Measurements from ENCODE around the gene DPP7. TPM values are rescaled to one million over a fixed set of nuclear protein-coding genes. Genes with fewer than 3 reads are reported as not detected.

The DPP7 gene
- total RNA-seq, 2 donors from 2014 or later = 172 to 236 TPM

DNA sequence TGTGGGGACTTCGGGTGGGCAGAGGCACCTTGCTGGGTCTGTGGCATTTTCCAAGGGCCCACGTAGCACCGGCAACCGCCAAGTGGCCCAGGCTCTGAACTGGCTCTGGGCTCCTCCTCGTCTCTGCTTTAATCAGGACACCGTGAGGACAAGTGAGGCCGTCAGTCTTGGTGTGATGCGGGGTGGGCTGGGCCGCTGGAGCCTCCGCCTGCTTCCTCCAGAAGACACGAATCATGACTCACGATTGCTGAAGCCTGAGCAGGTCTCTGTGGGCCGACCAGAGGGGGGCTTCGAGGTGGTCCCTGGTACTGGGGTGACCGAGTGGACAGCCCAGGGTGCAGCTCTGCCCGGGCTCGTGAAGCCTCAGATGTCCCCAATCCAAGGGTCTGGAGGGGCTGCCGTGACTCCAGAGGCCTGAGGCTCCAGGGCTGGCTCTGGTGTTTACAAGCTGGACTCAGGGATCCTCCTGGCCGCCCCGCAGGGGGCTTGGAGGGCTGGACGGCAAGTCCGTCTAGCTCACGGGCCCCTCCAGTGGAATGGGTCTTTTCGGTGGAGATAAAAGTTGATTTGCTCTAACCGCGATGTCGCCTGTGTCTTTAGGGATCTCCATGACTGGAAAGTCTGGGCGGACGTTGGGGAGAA, 5.8 kb downstream of the DPP7 start:
- Mint-ChIP-seq H3K27ac (no peak overlapping the region), H3K36me3 (no peaks in the 10 kb centered on the region), H3K9me3 (no peaks in the 10 kb centered on the region)
- ATAC-seq = no peak
- DNase-seq (ENCODE audit: low spot score in 2 of 2) = no peak

GRCh38 chr9:137107982-137108381, 6.6 kb downstream of the DPP7 start:
- H3K36me3 Mint-ChIP-seq = no peaks in the 10 kb centered on the region
- no peak overlapping the region for H3K27ac Mint-ChIP-seq
- ATAC-seq = no peak
- DNase-seq (ENCODE audit: low spot score in 2 of 2) = no peak
- H3K9me3 Mint-ChIP-seq = no peaks in the 10 kb centered on the region

DNA sequence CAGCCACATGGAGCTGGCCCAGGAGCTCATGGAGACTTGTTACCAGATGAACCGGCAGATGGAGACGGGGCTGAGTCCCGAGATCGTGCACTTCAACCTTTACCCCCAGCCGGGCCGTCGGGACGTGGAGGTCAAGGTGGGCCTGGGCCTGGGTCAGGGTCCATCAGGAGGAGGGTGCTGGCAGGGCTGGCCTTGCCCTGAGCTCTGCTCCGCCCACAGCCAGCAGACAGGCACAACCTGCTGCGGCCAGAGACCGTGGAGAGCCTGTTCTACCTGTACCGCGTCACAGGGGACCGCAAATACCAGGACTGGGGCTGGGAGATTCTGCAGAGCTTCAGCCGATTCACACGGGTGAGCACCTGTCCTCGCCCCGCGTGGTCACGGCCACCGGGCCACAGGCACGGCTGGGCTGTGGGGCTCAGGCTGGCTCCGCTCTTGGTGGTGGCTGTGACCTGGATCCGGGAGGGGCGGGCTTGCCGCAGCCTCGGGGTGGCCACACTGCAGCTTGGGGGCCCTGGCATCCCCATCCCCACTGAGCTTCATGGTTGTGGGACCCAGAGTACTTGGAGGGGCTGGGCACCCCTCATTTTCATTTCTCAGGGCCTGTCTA, 7.1 kb downstream of the DPP7 start:
- Mint-ChIP-seq H3K36me3 (no peaks in the 10 kb centered on the region), H3K9me3 (no peaks in the 10 kb centered on the region), H3K27ac (no peak overlapping the region)
- ATAC-seq = peak in 1 of 2 donors; percentile 11
- no peak for DNase-seq (ENCODE audit: low spot score in 2 of 2)

- no peaks in the 10 kb centered on the region for H3K36me3 Mint-ChIP-seq
- ATAC-seq (no peak), DNase-seq (ENCODE audit: low spot score in 2 of 2) (no peak)
- H3K27ac Mint-ChIP-seq = no peak overlapping the region
- no peaks in the 10 kb centered on the region for H3K9me3 Mint-ChIP-seq
These were observed 7.8 kb downstream of the DPP7 start for GRCh38 chr9:137106662-137107250.

DNA sequence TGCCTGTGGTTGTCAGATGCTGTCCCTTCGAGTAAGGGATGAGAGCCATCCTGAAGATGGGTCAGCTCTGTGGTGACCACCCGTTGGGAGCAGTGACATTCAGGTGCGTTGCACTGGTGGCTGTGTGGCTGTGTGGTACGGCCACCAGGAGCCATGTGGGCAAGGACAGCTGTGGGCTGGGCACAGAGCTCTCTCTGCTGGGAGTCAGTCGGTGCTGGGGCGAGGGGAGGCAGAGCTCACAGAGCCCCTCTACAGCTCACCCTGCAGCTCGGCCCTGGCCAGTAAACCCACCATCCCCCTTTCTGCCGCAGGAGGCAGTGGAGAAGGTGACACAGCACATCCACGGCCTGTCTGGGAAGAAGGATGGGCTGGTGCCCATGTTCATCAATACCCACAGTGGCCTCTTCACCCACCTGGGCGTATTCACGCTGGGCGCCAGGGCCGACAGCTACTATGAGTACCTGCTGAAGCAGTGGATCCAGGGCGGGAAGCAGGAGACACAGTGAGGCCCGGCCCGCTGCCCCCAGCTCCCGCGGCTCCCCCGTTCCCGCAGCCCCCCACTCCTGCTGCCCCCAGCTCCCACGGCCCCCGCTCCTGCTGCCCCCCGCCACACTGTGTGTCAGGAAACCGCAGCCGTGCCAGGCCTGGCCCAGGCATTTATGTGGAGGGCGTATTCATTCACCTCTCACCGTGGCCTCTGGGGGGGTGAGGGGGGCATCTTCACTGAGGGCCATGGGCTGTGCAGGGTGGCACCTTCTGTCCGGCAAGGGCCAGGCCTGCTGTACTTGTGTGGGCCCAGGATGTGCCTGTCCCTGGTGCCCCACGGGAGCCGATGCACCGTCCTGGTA, 8.5 kb downstream of the DPP7 start:
- Mint-ChIP-seq H3K9me3 (no peaks in the 10 kb centered on the region), H3K36me3 (no peaks in the 10 kb centered on the region), H3K27ac (no peak overlapping the region)
- no peak for DNase-seq (ENCODE audit: low spot score in 2 of 2)
- no peak for ATAC-seq

DNA sequence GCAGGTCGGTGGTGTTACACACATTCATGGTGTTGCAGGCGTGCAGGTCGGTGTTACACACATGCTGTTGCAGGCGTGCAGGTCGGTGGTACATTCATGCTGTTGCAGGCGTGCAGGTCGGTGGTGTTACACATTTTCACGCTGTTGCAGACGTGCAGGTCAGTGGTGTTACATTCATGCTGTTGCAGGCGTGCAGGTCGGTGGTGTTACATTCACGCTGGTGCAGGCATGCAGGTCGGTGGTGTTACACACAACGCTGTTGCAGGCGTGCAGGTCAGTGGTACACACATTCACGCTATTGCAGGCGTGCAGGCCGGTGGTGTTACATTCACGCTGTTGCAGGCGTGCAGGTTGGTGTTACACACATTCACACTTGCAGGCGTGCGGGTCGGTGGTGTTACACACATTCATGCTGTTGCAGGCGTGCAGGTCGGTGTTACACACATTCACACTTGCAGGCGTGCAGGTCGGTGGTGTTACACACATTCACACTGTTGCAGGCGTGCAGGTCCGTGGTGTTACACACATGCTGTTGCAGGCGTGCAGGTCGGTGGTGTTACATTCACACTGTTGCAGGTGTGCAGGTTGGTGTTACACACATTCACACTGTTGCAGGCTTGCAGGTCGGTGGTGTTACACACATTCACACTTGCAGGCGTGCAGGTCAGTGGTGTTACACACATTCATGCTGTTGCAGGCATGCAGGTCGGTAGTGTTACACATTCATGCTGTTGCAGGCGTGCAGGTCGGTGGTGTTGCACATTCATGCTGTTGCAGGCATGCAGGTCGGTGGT, 11.1 kb downstream of the DPP7 start:
- no peak overlapping the region for H3K27ac Mint-ChIP-seq
- H3K9me3 Mint-ChIP-seq = no peaks in the 10 kb centered on the region
- peaks cover 0 to 6% of the 10 kb centered on the region in 2 donors for H3K36me3 Mint-ChIP-seq
- no peak for ATAC-seq
- no peak for DNase-seq (ENCODE audit: low spot score in 2 of 2)

DNA sequence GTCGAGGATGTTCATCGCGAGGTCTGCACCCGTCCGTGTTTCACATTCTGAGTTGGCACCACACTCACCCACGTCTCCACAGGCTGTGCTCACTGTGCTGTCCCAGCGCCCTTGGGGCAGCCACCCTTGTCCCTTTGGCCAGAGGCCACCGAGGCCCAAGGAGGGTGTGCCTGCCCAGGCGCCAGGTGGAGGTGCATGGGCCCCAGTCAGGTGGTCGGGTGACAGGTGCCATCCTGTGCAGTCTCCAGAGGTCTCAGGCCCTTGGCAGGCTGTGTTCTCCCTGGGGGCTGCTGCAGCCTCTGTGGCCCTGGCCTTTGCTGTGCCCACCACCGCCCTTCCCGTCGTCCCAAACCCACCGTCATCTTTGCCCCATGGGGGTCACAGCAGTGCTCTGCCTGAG, 15.3 kb downstream of the DPP7 start:
- no peak for ATAC-seq
- Mint-ChIP-seq H3K9me3 (no peaks in the 10 kb centered on the region), H3K36me3 (peaks cover 11 to 16% of the 10 kb centered on the region in 2 donors), H3K27ac (no peak overlapping the region)
- DNase-seq (ENCODE audit: low spot score in 2 of 2) = no peak

DNA sequence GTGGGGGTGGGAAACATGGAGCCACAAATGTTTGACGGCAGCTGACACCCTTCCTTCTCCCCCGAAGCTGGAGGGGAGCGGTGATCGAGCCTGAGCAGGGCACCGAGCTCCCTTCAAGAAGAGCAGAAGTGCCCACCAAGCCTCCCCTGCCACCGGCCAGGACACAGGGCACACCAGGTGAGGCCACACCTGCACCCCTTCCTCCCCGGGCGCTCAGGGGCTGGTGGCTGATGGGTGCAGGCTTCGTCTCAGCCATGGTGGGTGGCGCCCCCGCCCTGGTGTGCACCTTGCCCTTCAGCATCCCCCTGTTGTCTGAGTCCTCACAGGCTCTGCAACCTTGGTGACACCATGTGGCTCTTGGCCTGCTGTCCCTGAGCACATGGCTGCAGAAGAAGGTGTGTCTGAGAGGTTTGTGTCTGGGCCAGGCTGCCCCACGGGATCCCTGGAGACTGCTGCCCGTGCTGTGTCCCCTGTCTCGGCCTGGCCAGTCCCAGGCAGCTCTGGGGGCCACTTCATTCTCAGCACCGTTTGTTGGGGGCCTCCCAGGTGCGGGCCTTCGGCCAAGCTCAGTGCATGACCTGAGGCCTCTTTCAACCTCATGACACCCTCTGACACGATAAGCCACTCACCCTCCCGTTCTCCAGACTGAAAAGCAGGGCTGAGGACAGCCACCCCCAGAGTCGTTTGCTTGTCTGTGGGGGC, 16.6 kb downstream of the DPP7 start:
- H3K9me3 Mint-ChIP-seq = no peaks in the 10 kb centered on the region
- ATAC-seq = no peak

GRCh38 chr9:137096785-137097546, 17.6 kb downstream of the DPP7 start:
- Mint-ChIP-seq H3K36me3 (peaks cover 11 to 16% of the 10 kb centered on the region in 2 donors), H3K27ac (peak overlapping the region; percentile 36 to 89), H3K9me3 (no peaks in the 10 kb centered on the region)
- DNase-seq (ENCODE audit: low spot score in 2 of 2) (no peak), ATAC-seq (no peak)

More for the DNA sequence above, 16.6 kb downstream of the DPP7 start:
- no peak for DNase-seq (ENCODE audit: low spot score in 2 of 2)
- no peak overlapping the region for H3K27ac Mint-ChIP-seq
- H3K36me3 Mint-ChIP-seq = peaks cover 11 to 16% of the 10 kb centered on the region in 2 donors

- peak; percentile 97 to 98 for ATAC-seq
- Mint-ChIP-seq H3K27ac (peak overlapping the region; percentile 89 to 96), H3K36me3 (peaks cover 11 to 16% of the 10 kb centered on the region in 2 donors), H3K9me3 (no peaks in the 10 kb centered on the region)
- DNase-seq (ENCODE audit: low spot score in 2 of 2) = peak; percentile 86 to 90
These were observed 18.6 kb downstream of the DPP7 start for GRCh38 chr9:137095664-137096517.

DNA sequence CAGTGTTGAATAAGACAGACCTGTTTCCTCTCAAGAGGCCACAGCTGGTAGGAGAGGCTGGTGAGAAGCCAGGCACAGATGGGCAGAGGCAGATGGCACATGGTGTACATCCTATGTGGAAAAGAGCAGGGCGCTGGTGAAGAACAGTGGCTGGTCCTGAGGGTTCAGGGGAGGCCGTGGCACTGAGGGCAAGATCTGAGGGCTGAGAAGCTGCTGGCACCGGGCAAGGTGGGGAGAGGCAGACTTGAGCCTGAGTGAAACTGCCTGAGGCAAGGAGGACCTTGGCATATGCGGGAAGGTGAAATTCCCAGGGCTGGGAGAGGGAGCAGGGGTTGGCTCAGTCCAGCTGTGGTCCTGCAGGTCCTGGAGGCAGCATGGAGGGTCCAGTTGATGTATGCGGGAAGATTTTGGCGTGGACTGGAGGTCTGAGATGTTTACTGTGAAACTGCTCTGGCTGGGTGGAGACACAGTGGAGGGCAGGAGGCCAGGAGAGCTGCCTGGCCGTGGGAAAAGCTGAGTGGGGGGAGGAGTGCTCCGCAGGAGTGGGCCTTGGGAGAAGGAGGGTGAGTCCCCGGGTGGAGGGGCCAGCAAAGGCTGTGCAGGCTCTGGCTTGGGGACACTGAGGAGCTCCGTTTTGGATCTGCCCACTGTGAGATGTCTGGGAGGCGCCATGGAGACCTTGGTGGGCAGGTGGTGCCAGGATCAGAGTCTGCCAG, 25.1 kb downstream of the DPP7 start:
- no peaks in the 10 kb centered on the region for H3K9me3 Mint-ChIP-seq
- peaks cover 0 to 5% of the 10 kb centered on the region in 2 donors for H3K36me3 Mint-ChIP-seq
- H3K27ac Mint-ChIP-seq = peak overlapping the region; percentile 48 to 89
- DNase-seq (ENCODE audit: low spot score in 2 of 2) (no peak), ATAC-seq (no peak)

DNA sequence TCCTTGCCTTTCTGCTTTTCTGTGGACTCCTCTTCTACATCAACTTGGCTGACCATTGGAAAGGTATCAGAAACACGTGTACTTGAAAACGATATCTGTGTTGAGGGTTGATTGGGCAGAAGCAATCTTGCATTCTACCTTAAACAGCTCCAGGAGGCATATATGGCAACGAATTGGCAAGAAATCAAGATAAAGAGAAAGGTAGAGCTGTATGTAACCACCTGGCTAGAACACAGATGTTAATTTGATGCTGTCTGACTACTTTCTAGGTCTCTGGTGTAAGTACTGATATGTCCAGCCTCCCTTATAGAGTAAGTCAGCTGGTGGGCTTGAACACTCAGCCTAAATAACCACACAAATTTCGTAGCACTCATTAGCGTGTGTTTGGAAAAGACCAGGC, 26.4 kb downstream of the DPP7 start:
- ATAC-seq (no peak), DNase-seq (ENCODE audit: low spot score in 2 of 2) (no peak)
- peaks cover 0 to 5% of the 10 kb centered on the region in 2 donors for H3K36me3 Mint-ChIP-seq
- H3K27ac Mint-ChIP-seq = peak overlapping the region; percentile 89 to 94
- H3K9me3 Mint-ChIP-seq = no peaks in the 10 kb centered on the region

DNA sequence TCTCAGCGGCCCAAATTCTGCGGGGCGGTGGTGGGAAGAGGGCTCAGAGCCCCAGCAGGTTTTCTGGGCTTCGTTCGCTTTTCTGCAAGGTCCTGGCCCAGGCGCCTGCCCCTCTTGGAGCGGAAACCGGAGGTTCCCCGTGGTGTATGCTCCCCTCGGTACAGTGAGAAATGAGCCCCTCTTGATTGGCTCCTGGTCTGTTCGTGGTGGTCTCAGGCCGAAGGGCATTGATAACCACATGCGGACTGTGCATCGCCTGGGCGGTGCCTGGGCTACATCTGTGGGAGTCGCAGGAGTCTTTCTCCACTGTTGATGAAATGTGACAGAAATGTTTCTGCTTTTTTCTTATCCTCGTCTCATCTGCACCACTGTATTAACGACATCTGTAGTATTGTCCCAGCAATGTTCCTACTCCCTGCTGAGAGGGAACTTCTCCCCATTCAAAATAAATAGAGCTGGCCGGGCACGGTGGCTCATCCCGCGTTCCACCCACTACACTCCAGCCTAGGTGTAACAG, 27.1 kb downstream of the DPP7 start:
- peak in 1 of 2 donors; percentile 33 for DNase-seq (ENCODE audit: low spot score in 2 of 2)
- no peak for ATAC-seq
- H3K36me3 Mint-ChIP-seq = peaks cover 0 to 5% of the 10 kb centered on the region in 2 donors
- H3K9me3 Mint-ChIP-seq = no peaks in the 10 kb centered on the region
- peak overlapping the region; percentile 89 to 94 for H3K27ac Mint-ChIP-seq

All from activated naive CD4-positive, alpha-beta T cell treated with anti-CD3 and anti-CD28 coated beads, Interleukin-2, amount 50 U/mL, for 72 hours (primary cell).